GM12878 (cell line): ENCODE measurements around the gene OLFML2A.

Experiments
- CREB1 ChIP-seq: IDR thresholded peaks from 2 replicates; pipeline ENCODE4 v1.6.1; 2012; ENCODE audit warnings: low read depth, mild to moderate bottlenecking, inconsistent platforms
- CREM ChIP-seq: IDR thresholded peaks from 2 replicates; pipeline ENCODE4 v1.6.1; 2014; ENCODE audit warnings: antibody characterized with exemption, low read depth
- DPF2 ChIP-seq: fragments of 450-650 bp; IDR thresholded peaks from 2 replicates; pipeline ENCODE4 v1.6.1; 2017; ENCODE audit warnings: mild to moderate bottlenecking
- FOXM1 ChIP-seq: IDR thresholded peaks from 2 replicates; pipeline ENCODE4 v1.6.1; 2012; ENCODE audit warnings: low read depth, mild to moderate bottlenecking, inconsistent platforms, low read length, moderate library complexity
- POLR2A ChIP-seq: IDR thresholded peaks from 2 replicates; pipeline ENCODE4 v1.6.1; 2011; ENCODE audit warnings: low read depth, mild to moderate bottlenecking, low read length
- POLR2AphosphoS5 ChIP-seq: IDR thresholded peaks from 2 replicates; pipeline ENCODE4 v1.6.1; 2011; ENCODE audit warnings: mild to moderate bottlenecking, low read length, inconsistent platforms
- SMAD1 ChIP-seq: fragments of 450-650 bp; IDR thresholded peaks from 2 replicates; pipeline ENCODE4 v1.6.1; 2018; ENCODE audit warnings: mild to moderate bottlenecking, low read depth; ENCODE audit not compliant: partially characterized antibody
- SMC3 ChIP-seq: IDR thresholded peaks from 2 replicates; pipeline ENCODE4 v1.6.1; 2011; ENCODE audit warnings: low read length, improper control_type of control experiment, borderline replicate concordance
- TF ChIP-seq, protein P1 (sequence below), 3 experiments: IDR thresholded peaks in 2 of 3; conservative IDR thresholded peaks in 1 of 3; 2 replicates each; pipeline ENCODE4 v1.5.1; 2011; ENCODE audit warnings: low read depth in 3 of 3, low read length in 3 of 3, mild to moderate bottlenecking in 3 of 3, control low read depth in 2 of 3, moderate library complexity in 2 of 3, inconsistent platforms in 1 of 3, mixed read lengths in 1 of 3; ENCODE audit not compliant: control insufficient read depth in 2 of 3, insufficient read depth in 1 of 3; ENCODE audit errors: extremely low read depth in 1 of 3
- TF ChIP-seq, protein P2 (sequence below): IDR thresholded peaks from 2 replicates; pipeline ENCODE4 v1.6.1; 2012; ENCODE audit warnings: low read depth, low read length, improper control_type of control experiment

DNA sequence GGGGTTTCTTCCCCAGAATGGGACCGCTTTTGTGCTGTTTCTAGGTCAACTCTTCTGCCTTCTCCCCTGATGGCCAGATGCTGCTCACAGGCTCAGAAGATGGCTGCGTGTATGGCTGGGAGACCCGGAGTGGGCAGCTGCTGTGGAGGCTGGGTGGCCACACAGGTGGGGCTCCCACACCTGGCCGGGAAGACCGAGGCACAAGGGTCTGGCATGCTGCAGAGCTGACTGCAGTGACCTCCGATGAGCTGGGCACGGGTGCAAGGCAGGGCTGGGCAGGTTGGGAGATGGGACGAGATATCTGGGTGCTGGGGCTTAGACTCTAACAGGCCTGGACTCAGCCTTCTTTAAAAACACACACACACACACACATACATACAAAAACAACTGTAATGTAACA lies 77.2 kb downstream of the OLFML2A start:
- no peak for TF ChIP-seq POLR2A
- no peak for TF ChIP-seq POLR2AphosphoS5
- no peak for TF ChIP-seq SMAD1
- no peak for TF ChIP-seq CREM
- no peak for TF ChIP-seq FOXM1
- TF ChIP-seq, protein P1, sequence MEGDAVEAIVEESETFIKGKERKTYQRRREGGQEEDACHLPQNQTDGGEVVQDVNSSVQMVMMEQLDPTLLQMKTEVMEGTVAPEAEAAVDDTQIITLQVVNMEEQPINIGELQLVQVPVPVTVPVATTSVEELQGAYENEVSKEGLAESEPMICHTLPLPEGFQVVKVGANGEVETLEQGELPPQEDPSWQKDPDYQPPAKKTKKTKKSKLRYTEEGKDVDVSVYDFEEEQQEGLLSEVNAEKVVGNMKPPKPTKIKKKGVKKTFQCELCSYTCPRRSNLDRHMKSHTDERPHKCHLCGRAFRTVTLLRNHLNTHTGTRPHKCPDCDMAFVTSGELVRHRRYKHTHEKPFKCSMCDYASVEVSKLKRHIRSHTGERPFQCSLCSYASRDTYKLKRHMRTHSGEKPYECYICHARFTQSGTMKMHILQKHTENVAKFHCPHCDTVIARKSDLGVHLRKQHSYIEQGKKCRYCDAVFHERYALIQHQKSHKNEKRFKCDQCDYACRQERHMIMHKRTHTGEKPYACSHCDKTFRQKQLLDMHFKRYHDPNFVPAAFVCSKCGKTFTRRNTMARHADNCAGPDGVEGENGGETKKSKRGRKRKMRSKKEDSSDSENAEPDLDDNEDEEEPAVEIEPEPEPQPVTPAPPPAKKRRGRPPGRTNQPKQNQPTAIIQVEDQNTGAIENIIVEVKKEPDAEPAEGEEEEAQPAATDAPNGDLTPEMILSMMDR (IDR thresholded peaks at IDR 0.05 in 2 of 3, conservative IDR thresholded peaks at IDR 0.05 in 1 of 3; ENCODE audit: control insufficient read depth in 2 of 3, extremely low read depth in 1 of 3, insufficient read depth in 1 of 3, low read depth in 3 of 3, low read length in 3 of 3), result no peak
- no peak for TF ChIP-seq DPF2
- no peak for TF ChIP-seq CREB1
- TF ChIP-seq, protein P2, sequence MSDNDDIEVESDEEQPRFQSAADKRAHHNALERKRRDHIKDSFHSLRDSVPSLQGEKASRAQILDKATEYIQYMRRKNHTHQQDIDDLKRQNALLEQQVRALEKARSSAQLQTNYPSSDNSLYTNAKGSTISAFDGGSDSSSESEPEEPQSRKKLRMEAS, result no peak
- no peak for TF ChIP-seq SMC3
